Measurements from ENCODE around the gene DGKE.

The DGKE gene

DNA sequence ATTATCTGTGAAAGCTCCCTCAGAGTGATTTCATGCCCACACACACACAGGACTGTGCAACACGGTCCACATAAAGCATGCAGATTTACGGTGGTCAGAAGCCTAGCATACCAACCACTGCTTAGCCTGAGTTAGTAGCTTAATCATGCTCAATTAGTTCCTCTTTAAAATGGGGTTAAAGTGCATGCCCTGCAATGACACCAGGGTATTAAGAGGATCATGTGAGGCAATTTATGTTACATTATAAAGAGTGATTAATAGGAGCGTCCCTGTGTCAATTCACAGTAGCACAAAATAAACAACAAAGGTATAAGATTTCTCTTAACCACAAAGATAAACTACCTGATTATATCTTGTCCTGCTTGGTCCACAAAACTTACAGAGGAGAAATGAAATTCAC lies 40.0 kb upstream of the DGKE start:
- TF ChIP-seq, protein P1, sequence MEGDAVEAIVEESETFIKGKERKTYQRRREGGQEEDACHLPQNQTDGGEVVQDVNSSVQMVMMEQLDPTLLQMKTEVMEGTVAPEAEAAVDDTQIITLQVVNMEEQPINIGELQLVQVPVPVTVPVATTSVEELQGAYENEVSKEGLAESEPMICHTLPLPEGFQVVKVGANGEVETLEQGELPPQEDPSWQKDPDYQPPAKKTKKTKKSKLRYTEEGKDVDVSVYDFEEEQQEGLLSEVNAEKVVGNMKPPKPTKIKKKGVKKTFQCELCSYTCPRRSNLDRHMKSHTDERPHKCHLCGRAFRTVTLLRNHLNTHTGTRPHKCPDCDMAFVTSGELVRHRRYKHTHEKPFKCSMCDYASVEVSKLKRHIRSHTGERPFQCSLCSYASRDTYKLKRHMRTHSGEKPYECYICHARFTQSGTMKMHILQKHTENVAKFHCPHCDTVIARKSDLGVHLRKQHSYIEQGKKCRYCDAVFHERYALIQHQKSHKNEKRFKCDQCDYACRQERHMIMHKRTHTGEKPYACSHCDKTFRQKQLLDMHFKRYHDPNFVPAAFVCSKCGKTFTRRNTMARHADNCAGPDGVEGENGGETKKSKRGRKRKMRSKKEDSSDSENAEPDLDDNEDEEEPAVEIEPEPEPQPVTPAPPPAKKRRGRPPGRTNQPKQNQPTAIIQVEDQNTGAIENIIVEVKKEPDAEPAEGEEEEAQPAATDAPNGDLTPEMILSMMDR (IDR thresholded peaks at IDR 0.05; ENCODE audit: low read depth, low read length): no peak
- DNase-seq: no peak
- H3K36me3 ChIP-seq: no peaks in the 10 kb centered on the region
- H3K4me3 ChIP-seq (ENCODE audit: low read depth, low read length): no peak overlapping the region
- H3K27me3 ChIP-seq: peaks cover 3% of the 10 kb centered on the region; the same call in 1 of the 2 replicates
- no peaks in the 10 kb centered on the region for H3K4me1 ChIP-seq
- H3K9me3 ChIP-seq: no peaks in the 10 kb centered on the region

DNA sequence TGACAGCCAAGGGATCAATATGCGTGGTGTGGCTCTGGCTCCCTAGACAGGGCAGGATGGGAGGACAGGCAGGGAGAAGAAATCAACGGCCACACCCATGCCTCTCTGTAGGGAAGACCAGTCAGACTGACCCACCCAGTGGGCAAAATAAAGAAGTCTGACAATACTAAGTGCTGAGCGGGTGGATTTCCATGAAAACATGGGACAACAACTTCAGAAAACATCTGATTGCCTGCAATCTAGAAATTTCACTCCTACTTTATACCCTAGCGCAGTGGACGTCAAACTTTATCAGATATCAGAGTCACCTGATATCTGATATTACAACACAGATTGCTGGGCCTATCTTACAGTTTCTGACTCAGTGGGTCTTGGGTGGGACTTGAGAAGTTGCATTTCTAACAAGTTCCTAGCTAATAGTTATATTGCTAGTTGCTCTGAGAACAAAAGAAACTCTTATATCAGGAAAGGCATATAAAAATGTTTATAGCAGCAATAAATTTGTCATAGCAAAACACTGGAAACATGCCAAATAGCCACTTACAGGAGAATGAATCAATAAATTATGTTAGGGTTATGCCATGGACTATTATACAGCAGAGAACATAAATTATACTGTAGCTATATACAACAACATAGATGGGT lies 38.6 kb upstream of the DGKE start:
- Histone ChIP-seq H3K27me3 (peaks cover 7% of the 10 kb centered on the region), H3K9me3 (no peaks in the 10 kb centered on the region), H3K4me1 (no peaks in the 10 kb centered on the region), H3K4me3 (ENCODE audit: low read depth, low read length) (no peak overlapping the region), H3K36me3 (no peaks in the 10 kb centered on the region)
- TF ChIP-seq, protein P1 (IDR thresholded peaks at IDR 0.05; ENCODE audit: low read depth, low read length): no peak
- DNase-seq: no peak

DNA sequence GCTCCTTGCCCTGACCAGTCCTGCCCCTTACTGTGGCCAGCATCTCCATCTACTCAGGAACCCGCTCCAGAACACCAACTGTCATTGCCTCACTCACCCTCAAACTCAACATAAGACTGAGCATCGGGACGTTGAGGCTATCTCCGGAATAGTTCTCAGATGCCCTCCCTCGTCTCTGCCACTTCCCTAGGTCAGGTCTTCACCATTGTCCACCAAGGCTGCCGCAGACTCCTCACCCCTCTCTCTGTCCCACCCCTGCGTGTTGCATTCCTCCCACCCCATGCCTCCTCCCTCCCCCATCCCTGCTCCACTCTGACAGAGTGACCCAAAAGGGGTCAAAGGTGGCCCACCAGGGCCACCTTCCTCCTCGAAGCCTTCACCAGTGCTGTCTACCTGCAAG lies 37.4 kb upstream of the DGKE start:
- DNase-seq: no peak

DNA sequence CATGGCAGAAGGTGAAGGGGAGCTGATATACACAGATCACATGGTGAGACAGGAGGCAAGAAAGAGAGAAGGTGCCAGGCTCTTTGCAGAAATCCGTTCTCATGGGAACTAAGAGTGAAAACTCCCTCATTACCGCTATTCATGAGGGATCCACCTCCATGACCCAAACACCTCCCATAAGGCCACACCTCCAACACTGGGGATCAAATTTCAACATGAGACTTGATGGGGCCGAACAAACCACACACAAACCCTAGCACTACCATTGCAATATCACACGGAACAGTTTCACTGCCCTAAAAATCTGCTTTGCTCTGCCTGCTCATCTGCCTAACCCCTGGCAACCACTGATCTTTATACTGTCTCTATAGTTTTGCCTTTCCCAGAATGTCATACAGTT lies 35.0 kb upstream of the DGKE start:
- no peak for DNase-seq
- no peaks in the 10 kb centered on the region for H3K9me3 ChIP-seq
- no peak overlapping the region for H3K4me3 ChIP-seq (ENCODE audit: low read depth, low read length)
- TF ChIP-seq, protein P1 (IDR thresholded peaks at IDR 0.05; ENCODE audit: low read depth, low read length): no peak
- H3K27me3 ChIP-seq: peaks cover 17% of the 10 kb centered on the region
- no peaks in the 10 kb centered on the region for H3K36me3 ChIP-seq
- no peaks in the 10 kb centered on the region for H3K4me1 ChIP-seq

More for the DNA sequence above, 37.4 kb upstream of the DGKE start:
- TF ChIP-seq, protein P1 (IDR thresholded peaks at IDR 0.05; ENCODE audit: low read depth, low read length): no peak
- no peaks in the 10 kb centered on the region for H3K4me1 ChIP-seq
- H3K9me3 ChIP-seq: no peaks in the 10 kb centered on the region
- H3K27me3 ChIP-seq: peaks cover 12% of the 10 kb centered on the region
- no peak overlapping the region for H3K4me3 ChIP-seq (ENCODE audit: low read depth, low read length)
- H3K36me3 ChIP-seq: no peaks in the 10 kb centered on the region

DNA sequence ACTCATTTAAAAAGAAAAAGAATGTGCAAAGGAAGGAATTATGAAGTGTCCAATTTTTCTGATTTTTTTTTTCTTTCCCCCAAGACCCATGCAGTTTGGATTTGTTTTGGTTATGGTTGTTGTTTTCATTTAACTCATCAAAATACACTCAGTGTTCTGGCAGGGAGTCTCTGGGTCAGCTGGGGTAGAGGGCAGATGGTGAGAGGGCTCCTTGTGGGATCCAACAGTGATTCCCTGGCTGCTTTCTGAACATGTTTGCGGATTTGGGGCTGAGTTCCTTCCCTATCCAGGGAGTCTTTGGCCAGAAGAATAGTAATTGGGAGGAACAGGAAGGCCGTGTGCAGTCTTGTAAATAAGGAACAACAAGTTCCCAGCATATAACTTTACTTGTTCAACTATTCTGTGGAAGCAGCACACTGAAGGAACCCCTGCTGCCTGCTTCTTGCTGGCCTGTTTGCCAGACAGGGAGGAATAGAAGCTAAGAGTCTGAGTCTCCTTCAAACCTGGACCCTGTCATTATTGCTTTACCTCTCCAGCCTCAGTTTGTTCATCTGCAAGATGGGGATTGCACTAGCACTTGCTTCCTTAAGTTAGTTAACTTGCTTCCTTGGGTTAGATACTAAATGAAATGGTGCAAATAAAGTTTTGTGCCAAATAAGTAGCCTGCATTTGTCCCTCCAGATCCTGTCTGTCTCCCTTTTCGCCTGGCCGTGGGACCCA lies 32.3 kb upstream of the DGKE start:
- peaks cover 17% of the 10 kb centered on the region for H3K27me3 ChIP-seq
- no peaks in the 10 kb centered on the region for H3K36me3 ChIP-seq
- DNase-seq: no peak
- TF ChIP-seq, protein P1 (IDR thresholded peaks at IDR 0.05; ENCODE audit: low read depth, low read length): no peak
- H3K4me1 ChIP-seq: no peaks in the 10 kb centered on the region
- H3K4me3 ChIP-seq (ENCODE audit: low read depth, low read length): no peak overlapping the region
- no peaks in the 10 kb centered on the region for H3K9me3 ChIP-seq

DNA sequence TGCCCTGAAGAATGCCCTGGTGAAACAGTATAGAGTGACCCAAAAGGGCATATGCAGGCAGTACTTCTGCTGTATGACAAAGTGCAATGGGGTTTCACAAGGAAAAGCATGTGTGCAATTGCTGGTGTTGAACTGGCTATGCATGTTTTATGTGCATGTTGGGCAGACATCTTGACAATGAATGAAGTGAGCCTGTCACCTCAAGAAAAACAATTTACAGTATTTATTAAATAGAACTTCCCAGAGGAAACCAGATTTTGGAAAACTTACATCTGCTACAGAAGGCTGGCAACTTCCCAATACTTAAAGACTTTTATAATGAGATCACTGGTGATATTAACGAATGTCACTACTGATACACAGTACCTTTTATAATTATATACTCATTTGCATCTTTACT lies 30.9 kb upstream of the DGKE start:
- Histone ChIP-seq H3K27me3 (peaks cover 17% of the 10 kb centered on the region), H3K4me1 (no peaks in the 10 kb centered on the region), H3K4me3 (ENCODE audit: low read depth, low read length) (no peak overlapping the region), H3K9me3 (no peaks in the 10 kb centered on the region), H3K36me3 (no peaks in the 10 kb centered on the region)
- DNase-seq: no peak
- TF ChIP-seq, protein P1 (IDR thresholded peaks at IDR 0.05; ENCODE audit: low read depth, low read length): no peak

Data from BE2C (cell line).